ENCODE data around the gene DOCK2. TPM values are rescaled to one million over a fixed set of nuclear protein-coding genes. Genes with fewer than 3 reads are reported as not detected.

DOCK2 gene
- total and polyA plus RNA-seq, 2 of the 8 experiments (the other 6 are each of a cell fraction or from before 2014, with no cell fraction given): 3.9 to 5.7 TPM

DNA sequence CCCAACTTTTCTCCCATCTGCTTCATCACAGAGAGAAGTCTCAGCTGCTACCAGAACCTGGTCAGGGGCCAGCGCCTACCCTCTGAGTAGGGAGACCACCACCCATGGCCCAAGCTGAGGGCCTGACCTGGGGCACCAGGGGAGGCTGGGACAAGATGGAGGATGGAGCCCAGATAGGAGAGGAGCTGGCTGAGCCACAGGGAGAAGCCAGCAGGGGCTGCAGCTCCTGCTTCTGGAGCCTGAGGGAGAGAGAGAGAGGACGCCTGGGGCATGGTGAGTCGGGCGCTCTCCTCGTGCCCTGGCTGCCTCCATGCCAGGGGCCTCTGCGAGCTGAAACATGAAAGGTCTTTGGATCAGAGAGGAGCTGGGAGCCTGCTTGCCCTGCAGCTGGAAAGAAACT lies 467.2 kb downstream of the DOCK2 start:
- Histone ChIP-seq H4K5ac (ENCODE audit: insufficient read length, low read depth, low read length) (no peak overlapping the region), H4K20me1 (replicated peaks in 1 of 2; ENCODE audit: control insufficient read depth in 1 of 2, insufficient read depth in 2 of 2, low read length in 2 of 2) (peaks cover 0 to 1% of the 10 kb centered on the region in 2 experiments), H3K4me1 (replicated peaks in 1 of 4; ENCODE audit: control insufficient read depth in 3 of 4, insufficient read depth in 4 of 4, low read length in 3 of 4) (peaks cover 0 to 4% (median 0%) of the 10 kb centered on the region in 4 experiments; a peak in 2 of 7 replicates), H2AK5ac (ENCODE audit: low read depth, low read length) (no peak overlapping the region), H3K23ac (ENCODE audit: insufficient read length) (no peak overlapping the region), H3K79me1 (ENCODE audit: low read depth, low read length) (no peaks in the 10 kb centered on the region), H2BK5ac (ENCODE audit: low read depth, low read length) (no peak overlapping the region), H2AFZ (ENCODE audit: low read length) (no peak overlapping the region), H3K27ac (ENCODE audit: low read depth, low read length) (no peak overlapping the region), H3K4me2 (ENCODE audit: insufficient read depth in 1 of 2, low read depth in 2 of 2, low read length in 2 of 2) (no peak overlapping the region), H3K9ac (replicated peaks in 1 of 4; ENCODE audit: extremely low read depth in 1 of 4, low read depth in 3 of 4, low read length in 3 of 4) (no peak overlapping the region), H3K9me3 (ENCODE audit: insufficient read depth in 2 of 2, low read depth in 1 of 2, low read length in 1 of 2) (no peaks in the 10 kb centered on the region; a peak in 1 of 4 replicates), H3K14ac (ENCODE audit: insufficient read length) (no peak overlapping the region), H4K91ac (replicated peaks; ENCODE audit: insufficient read length, low read length) (no peak overlapping the region), H3K4me3 (ENCODE audit: extremely low read depth in 1 of 4, insufficient read depth in 2 of 4, low read depth in 3 of 4, low read length in 4 of 4) (no peak overlapping the region), H2BK120ac (replicated peaks; ENCODE audit: low read depth, low read length) (no peak overlapping the region), H3K23me2 (ENCODE audit: low read depth, low read length) (no peaks in the 10 kb centered on the region), H2BK12ac (ENCODE audit: low read depth, low read length) (no peak overlapping the region), H3K4ac (replicated peaks; ENCODE audit: insufficient read length, low read depth, low read length) (no peak overlapping the region), H2BK20ac (ENCODE audit: low read length) (no peak overlapping the region), H4K8ac (ENCODE audit: extremely low read depth, insufficient read depth, low read length) (no peak overlapping the region), H3K79me2 (ENCODE audit: control insufficient read depth in 1 of 2, insufficient read depth in 2 of 2, low read length in 2 of 2) (no peaks in the 10 kb centered on the region), H3K18ac (ENCODE audit: extremely low read depth, low read length) (no peak overlapping the region), H3K56ac (replicated peaks; ENCODE audit: insufficient read length, low read depth, low read length) (no peak overlapping the region), H2BK15ac (ENCODE audit: low read length) (no peak overlapping the region), H3K36me3 (ENCODE audit: control insufficient read depth in 2 of 4, insufficient read depth in 4 of 4, low read length in 3 of 4) (no peaks in the 10 kb centered on the region), H3K27me3 (replicated peaks in 1 of 4; ENCODE audit: control insufficient read depth in 3 of 4, extremely low read depth in 1 of 4, insufficient read depth in 3 of 4, low read length in 3 of 4) (peaks cover 0 to 32% (median 13%) of the 10 kb centered on the region in 4 experiments; a peak in 6 of 7 replicates)
- ChIA-PET POLR2A (ENCODE audit: partially characterized antibody) (no interaction called here), CTCF (ENCODE audit: partially characterized antibody) (interaction anchor here (0.6 to 16.0 kb wide), 8 partner anchors 20 to 243 kb away, joined by 3 to 217 read pairs (median 3); no protein-coding TSS in a partner anchor)
- TF ChIP-seq RBBP5 (IDR thresholded peaks at IDR 0.05; ENCODE audit: borderline replicate concordance, low read depth, low read length): no peak
- no peak for TF ChIP-seq TBP (IDR thresholded peaks at IDR 0.05; ENCODE audit: low read depth, low read length)
- TF ChIP-seq, protein P1, sequence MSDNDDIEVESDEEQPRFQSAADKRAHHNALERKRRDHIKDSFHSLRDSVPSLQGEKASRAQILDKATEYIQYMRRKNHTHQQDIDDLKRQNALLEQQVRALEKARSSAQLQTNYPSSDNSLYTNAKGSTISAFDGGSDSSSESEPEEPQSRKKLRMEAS (IDR thresholded peaks at IDR 0.05): no peak
- TF ChIP-seq FOSL1 (IDR thresholded peaks at IDR 0.05; ENCODE audit: insufficient read depth, low read depth, low read length): no peak
- no peak for TF ChIP-seq EP300 (IDR thresholded peaks at IDR 0.05; ENCODE audit: borderline replicate concordance in 1 of 2, low read depth in 2 of 2, low read length in 2 of 2)
- TF ChIP-seq, protein P2, sequence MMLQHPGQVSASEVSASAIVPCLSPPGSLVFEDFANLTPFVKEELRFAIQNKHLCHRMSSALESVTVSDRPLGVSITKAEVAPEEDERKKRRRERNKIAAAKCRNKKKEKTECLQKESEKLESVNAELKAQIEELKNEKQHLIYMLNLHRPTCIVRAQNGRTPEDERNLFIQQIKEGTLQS (IDR thresholded peaks at IDR 0.05; ENCODE audit: insufficient read depth, low read depth, low read length): no peak
- TF ChIP-seq HDAC6 (IDR thresholded peaks at IDR 0.05; ENCODE audit: low read depth, low read length): no peak
- 96% methylated on average over 5 of the region's 6 CpGs; no CpG with 5 or more reads in 1 of the 2 experiments for WGBS, 2 experiments (ENCODE audit: extremely low coverage in 1 of 2, insufficient coverage in 1 of 2, insufficient read length in 1 of 2, insufficient replicate concordance in 2 of 2, low coverage in 1 of 2, low lambda C conversion rate in 2 of 2, missing lambda C conversion rate in 1 of 2)
- no peak for FAIRE-seq
- no peak for DNase-seq (ENCODE audit: low read depth in 1 of 2, low spot score in 2 of 2)
